HK-2 (cell line): ENCODE measurements around the gene ARHGAP10.

ENCODE experiments used
- DNase-seq: peaks from one replicate; pipeline ENCODE4 v3.0.0-alpha.2; 2018; ENCODE audit not compliant: unreplicated experiment

ARHGAP10 gene

GRCh38 chr4:147948336-147948735 is 216.4 kb downstream of the ARHGAP10 start:
- DNase-seq = no peak

DNA sequence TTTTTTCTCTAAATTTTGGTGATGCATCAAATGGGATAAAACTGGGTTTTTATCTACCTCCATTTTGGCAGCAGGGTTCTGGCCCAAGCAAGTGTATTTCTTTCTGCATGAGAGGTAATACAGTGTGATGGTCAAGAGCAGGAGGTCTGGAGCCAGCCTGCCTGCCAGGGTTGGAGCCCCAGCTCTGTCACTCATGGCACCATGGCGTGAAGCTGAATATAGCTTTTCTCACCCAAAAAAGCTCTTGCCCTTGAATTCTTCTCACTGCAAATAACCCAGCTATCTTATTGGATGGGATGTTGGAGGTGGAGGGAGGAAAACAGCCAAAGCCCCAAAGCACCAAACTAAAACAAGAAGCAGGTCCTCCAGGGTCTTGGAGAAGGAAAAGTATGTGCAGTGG is 218.4 kb downstream of the ARHGAP10 start:
- no peak for DNase-seq

DNA sequence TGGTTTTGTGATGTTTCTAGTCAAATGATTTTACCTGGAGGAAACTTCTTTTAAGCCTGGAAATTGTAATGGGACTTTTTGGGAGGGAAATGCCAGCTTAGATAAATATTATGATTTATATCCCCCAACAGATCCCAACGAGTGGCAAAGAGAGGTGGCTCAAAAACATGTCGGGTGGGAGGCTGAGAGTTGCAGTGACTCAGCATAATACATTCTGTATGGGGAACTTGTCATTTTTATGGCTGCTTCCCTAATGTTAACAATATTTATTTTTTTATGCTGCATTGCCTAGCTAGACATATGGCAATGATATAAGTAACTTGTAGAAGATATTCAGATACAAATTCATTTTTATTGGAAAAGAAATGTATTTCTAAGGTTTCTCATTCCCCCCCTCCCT is 219.0 kb downstream of the ARHGAP10 start:
- no peak for DNase-seq

GRCh38 chr4:147954850-147955249 is 223.0 kb downstream of the ARHGAP10 start:
- no peak for DNase-seq

DNA sequence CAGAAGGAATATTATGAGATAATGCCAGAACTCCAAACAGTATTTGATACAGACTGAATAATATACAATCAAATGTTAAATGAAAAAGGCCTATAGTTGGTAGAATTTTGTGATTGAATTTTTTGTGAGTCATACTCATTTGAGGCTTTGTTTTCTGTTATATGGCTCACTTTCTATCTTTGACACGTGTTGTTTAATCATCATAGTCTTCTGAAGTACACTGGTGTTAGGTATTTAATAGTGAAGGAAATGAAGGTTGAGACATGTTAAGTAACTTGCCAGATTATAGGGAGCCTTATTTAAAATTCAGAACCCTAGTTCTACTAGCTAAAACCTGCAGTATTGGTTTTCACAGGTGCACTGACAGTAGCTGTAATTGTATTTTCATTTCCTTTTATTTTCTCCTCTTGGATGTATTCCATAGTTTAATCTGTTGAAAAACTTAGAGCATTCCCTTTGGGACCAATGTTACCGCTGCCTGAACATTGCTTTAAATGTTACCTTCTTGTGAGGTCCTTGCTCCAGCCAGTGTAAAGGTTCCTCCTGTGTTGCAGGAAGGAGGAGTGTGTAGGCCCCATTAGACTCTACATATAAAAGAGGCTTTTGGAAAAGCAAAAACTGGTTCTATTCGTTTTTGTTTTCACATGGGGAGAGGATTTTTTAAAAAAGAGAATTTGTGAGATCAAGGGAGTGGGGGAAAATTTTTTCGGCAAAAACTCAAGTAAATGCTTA is 224.1 kb downstream of the ARHGAP10 start:
- no peak for DNase-seq

DNA sequence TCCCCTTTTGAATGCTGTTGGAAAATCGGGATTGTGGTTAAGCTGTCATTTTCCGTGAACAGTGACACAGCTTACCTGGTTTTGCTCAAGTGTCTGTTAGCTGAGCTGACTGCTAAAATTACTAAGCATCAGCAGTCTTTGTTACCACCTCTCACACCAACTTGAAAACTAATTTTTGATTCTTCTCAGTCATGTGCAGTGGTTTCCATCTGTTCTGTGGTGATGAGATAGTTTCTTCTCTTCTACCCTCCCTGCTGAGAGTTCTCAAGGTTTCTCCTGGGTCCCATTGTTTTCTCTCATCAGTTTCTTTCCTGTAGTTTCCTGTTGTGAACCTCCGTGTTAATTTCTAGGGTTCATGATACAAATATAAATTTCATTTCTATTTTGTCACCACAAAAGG is 225.6 kb downstream of the ARHGAP10 start:
- no peak for DNase-seq

DNA sequence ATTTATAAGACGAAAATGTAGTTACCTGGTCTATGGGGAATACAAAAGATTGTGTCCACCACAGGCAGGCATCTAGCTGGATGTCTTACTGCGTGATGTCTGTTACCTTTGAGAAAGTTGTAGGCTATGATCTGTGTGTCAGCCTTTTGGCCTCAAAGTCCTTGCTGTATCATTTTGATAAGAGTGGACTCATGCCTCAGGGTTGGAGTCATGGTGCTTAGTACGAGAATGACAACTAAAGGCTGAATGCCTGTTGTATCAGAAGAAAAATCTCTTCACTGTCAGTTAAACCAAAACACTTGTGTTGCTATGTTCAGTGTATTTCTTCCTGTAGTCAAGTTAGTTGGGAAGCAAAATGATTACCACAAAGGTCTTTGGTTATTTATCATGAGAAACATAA is 226.2 kb downstream of the ARHGAP10 start:
- no peak for DNase-seq

DNA sequence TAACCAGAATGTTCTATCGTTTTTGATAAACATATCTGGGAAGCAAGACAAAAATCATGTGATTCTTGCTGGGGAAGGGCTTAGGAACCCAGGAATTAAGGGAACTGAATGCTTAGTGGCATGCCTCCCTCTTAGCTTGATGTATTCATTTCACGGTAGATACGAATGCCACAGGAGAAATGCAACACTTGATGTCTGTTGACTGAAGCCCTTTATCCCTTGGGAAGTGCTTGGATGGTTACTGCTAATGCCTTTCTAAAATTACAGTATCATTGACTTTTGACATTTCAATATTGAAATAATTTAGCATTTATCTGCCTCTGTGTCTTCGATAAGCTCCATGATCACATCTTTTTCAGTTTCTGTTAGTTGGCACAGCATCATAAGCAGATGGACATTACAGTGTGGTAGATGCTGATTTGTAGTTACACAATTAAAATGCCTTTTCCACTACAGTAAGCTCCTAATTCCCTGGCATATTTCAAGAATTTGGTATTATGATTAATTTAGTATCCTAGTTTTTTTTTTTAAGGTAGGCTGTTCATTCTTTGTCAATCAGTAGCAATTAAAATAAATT is 226.7 kb downstream of the ARHGAP10 start:
- DNase-seq = no peak

- no peak for DNase-seq
These were observed 229.1 kb downstream of the ARHGAP10 start for GRCh38 chr4:147960971-147961370.

DNA sequence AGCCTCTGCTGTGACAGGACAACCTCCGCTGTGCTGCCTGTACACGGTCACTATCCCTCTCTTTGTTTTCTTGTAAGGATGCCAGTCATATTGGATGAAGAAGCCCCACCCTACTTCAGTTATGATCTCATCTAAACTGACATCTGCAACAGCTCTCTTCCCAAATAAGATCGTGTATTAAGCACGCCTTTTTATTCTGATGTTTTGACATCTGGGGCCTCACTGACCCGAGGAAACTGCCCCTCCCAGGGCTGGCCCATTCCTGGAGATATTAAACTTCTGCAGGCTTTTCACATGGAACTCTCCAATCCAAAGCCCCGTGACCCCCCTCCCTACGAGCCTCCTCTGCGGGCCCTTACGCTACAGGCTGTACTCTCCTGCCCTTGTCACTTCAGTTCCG is 232.0 kb downstream of the ARHGAP10 start:
- DNase-seq = no peak

DNA sequence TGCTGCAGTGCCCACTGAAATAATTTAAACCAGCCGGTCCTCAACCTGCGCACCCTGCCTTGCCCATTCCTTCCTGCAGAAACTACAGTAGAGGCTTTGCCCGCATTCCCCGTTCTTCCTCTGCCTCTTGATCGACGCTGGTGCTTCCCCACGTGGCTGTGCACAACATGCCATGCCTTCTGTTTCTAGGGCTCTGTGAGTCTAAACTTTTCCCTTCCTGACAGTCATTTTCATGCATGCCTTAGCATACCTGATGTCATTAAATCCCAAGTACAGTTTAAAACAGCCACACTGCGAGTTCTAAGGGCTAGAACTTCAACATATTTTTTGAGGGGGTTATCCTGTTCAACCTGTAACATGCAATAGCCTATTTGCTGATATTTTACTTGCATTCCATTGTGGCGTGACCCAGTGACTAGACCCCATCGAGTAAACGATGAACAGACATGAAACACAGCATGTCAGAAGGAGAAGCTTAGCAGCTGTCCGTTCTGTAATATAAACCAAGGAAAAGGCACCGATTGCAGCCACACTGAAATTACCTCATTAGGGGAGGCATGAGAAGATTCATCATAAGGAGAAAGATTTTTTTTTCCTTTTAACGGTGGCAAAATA is 232.5 kb downstream of the ARHGAP10 start:
- no peak for DNase-seq

GRCh38 chr4:147965056-147965455 is 233.2 kb downstream of the ARHGAP10 start:
- DNase-seq = no peak

- no peak for DNase-seq
These were observed 234.0 kb downstream of the ARHGAP10 start for GRCh38 chr4:147965873-147966272.

GRCh38 chr4:147968641-147969040 is 236.8 kb downstream of the ARHGAP10 start:
- DNase-seq = no peak

DNA sequence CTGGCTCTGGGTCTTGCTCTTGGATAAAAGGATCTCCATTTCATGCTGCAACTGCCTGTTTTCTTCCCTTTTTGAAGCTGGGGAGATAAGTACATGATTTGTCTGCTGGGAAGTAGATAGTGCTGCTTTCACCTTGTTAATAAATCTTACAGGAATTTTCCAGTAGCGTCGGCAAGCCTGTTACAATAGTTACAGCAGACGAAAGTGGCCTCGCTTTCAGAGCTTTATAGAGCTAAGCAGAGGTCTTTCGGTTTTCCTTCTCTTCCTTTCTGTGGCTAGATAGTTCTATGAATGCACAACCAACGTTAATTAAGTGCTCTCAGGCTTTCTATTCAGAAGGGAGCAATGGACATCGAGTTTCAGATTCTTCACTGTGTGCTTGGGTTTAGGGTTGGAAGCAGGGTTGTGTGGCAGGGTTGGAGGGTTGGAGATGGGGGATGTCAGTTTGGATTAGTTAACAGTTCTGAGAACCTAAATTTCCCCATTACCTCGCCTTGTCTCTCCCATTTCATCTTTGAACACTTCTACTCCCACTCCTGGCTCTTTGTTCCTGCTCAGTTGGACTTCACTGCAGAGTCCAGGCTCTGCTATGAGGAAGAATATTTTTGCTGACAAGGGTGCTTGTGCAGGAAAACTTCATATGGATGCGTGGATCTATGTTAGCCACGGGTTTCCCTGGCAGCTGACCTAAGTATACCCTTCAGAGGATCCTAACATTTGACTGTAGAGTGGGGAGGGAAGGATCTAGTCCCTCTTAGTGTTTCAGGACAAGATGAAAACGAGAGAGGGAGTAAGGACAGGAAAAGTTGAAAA is 237.9 kb downstream of the ARHGAP10 start:
- no peak for DNase-seq

- DNase-seq = no peak
These were observed 239.2 kb downstream of the ARHGAP10 start for GRCh38 chr4:147971116-147971515.

- no peak for DNase-seq
These were observed 243.4 kb downstream of the ARHGAP10 start for GRCh38 chr4:147975325-147975724.

DNA sequence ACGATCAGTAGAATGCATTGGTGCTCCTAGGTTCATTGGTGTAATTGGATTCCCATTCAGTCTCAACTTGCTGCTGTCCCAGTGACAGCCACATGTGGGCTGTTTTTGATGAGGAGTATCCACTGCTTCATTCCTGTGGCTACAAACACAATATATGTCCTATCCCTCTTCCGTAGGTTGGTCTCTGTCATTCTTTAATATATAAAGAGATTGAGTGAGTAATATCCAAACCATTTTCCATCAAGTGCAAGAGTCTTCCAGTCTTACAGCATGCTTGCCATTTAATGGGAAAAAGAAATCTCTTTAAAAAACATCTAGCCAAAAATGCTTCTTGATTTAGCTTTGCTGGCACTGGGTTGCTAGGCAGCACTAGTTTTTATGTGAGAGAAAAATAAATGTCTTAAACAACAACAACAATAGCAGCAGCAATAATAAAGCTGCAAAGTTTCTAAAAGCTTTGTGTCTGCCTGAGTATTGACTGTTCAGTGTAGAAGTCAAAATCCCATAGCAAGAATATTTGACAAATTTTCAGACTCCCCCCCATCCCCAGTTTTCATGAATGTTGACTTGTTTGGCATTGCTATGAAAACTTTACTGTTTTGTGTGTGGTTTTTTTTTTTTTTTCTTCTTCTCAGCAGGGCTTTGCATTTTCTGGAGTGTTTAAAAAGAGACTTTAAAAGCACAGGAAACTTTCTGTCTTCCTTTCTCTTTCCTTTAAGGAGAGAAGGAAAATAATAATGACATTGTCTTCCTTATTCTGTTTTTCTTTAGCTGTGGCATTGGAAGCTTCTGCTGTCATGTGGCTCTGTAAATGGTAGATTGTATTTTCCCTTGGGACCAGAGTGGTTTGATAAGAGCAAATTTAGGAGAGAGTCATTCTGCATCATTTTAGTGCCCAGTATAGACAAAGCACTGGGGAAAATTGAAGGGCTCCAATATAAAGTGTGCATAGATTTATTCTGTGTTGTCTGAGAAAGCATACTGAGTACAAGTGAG is 244.3 kb downstream of the ARHGAP10 start:
- no peak for DNase-seq

DNA sequence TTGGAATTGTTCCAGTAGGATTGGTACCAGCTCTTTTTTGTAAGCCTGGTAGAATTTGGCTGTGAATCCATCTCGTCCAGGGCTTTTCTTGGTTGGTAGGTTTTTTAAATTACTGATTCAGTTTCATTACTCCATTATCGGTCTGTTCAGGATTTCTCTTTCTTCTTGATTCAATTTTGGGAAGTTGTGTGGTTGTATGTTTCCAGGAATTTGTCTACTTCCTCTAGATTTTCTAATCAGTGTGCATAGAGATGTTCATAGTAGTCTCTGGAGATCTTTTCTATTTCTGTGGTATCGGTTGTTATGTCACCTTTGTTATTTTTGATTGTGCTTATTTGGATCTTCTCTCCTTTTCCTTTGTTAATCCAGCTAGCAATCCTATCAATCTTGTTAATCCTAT is 248.7 kb downstream of the ARHGAP10 start:
- no peak for DNase-seq

DNA sequence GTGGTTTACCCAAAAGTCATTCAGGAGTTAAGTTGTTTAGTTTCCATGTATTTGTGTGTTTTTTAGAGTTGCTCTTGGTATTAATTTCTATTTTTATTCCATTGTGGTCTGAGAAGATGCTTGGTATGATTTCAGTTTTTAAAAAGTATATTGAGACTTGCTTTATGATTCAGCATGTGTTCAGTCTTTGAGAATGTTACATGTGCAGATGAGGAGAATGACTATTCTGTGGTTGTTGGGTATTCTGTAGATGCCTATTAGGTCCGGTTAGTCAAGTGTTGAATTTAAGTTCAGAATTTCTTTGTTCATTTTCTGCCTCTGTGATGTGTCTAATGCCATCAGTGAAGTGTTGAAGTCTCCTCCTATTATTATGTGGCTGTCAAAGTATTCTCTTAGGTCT is 249.4 kb downstream of the ARHGAP10 start:
- no peak for DNase-seq

- peak; percentile 26 for DNase-seq
These were observed 252.3 kb downstream of the ARHGAP10 start for GRCh38 chr4:147984065-147984777.
